Measurements from ENCODE around the gene MCEMP1.

DNA sequence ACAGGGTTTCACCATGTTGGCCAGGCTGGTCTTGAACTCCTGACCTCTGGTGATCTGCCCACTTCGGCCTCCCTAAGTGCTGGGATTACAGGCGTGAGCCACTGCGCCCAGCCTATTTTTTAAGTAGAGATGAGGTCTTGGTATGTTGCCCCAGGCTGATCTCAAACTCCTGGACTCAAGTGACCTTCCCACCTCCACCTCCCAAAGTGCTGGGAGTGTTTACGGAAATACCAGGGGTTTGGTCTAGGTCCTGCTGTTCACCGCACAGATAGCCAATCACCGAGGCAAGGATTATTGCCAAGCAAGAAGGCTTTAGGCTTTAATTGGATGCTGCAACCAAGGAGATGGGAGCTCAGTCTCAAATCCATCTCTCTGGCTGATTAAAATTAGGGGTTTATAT lies 43.5 kb downstream of the MCEMP1 start:
- TF ChIP-seq POLR2A (IDR thresholded peaks at IDR 0.05; ENCODE audit: low read depth, low read length) (no peak), MAFK (IDR thresholded peaks at IDR 0.05; ENCODE audit: low read depth, low read length) (no peak), MXI1 (IDR thresholded peaks at IDR 0.05; ENCODE audit: borderline replicate concordance, low read depth, low read length) (no peak), USF2 (IDR thresholded peaks at IDR 0.05; ENCODE audit: low read depth, low read length) (no peak), ELK1 (IDR thresholded peaks at IDR 0.05; ENCODE audit: borderline replicate concordance, low read depth, low read length) (no peak)
- TF ChIP-seq, protein P1, sequence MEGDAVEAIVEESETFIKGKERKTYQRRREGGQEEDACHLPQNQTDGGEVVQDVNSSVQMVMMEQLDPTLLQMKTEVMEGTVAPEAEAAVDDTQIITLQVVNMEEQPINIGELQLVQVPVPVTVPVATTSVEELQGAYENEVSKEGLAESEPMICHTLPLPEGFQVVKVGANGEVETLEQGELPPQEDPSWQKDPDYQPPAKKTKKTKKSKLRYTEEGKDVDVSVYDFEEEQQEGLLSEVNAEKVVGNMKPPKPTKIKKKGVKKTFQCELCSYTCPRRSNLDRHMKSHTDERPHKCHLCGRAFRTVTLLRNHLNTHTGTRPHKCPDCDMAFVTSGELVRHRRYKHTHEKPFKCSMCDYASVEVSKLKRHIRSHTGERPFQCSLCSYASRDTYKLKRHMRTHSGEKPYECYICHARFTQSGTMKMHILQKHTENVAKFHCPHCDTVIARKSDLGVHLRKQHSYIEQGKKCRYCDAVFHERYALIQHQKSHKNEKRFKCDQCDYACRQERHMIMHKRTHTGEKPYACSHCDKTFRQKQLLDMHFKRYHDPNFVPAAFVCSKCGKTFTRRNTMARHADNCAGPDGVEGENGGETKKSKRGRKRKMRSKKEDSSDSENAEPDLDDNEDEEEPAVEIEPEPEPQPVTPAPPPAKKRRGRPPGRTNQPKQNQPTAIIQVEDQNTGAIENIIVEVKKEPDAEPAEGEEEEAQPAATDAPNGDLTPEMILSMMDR (conservative IDR thresholded peaks at IDR 0.05; ENCODE audit: low read depth, low read length), result no peak

All from IMR-90 (cell line).